ENCODE measurements around the gene GSTCD. TPM values are rescaled to one million over a fixed set of nuclear protein-coding genes. Genes with fewer than 3 reads are reported as not detected.

GSTCD gene
- total RNA-seq, 1 donor from 2014 or later: 7.4 TPM

DNA sequence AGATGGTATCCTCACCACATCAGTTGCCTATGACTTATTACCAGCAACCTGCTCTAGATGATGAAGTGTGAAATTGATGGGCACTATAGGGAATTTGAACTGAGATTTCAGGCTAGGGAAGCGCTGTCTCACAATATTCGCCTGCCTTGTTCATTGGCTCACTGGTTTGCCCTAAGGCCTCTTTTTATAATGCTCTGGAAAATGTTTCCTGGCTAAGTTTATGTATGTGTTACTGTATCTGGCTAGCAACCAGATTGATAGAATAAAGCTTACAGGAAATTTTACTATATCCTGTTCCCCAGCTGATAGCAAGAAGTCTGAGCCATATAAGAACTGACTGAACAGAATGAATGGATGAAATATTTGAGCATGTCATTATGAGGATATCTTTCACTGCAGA, 71.6 kb downstream of the GSTCD start:
- TF ChIP-seq, protein P1, sequence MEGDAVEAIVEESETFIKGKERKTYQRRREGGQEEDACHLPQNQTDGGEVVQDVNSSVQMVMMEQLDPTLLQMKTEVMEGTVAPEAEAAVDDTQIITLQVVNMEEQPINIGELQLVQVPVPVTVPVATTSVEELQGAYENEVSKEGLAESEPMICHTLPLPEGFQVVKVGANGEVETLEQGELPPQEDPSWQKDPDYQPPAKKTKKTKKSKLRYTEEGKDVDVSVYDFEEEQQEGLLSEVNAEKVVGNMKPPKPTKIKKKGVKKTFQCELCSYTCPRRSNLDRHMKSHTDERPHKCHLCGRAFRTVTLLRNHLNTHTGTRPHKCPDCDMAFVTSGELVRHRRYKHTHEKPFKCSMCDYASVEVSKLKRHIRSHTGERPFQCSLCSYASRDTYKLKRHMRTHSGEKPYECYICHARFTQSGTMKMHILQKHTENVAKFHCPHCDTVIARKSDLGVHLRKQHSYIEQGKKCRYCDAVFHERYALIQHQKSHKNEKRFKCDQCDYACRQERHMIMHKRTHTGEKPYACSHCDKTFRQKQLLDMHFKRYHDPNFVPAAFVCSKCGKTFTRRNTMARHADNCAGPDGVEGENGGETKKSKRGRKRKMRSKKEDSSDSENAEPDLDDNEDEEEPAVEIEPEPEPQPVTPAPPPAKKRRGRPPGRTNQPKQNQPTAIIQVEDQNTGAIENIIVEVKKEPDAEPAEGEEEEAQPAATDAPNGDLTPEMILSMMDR (IDR thresholded peaks at IDR 0.05): no peak
- Mint-ChIP-seq H3K27ac (ENCODE audit: unreplicated experiment) (no peak overlapping the region), H3K27me3 (ENCODE audit: low read depth) (no peaks in the 10 kb centered on the region), H3K36me3 (ENCODE audit: low read depth) (peaks cover 2% of the 10 kb centered on the region), H3K4me1 (ENCODE audit: low read depth) (no peaks in the 10 kb centered on the region), H3K4me3 (ENCODE audit: unreplicated experiment) (no peak overlapping the region), H3K9me3 (ENCODE audit: low read depth) (no peaks in the 10 kb centered on the region)
- DNase-seq (ENCODE audit: low spot score): no peak

DNA sequence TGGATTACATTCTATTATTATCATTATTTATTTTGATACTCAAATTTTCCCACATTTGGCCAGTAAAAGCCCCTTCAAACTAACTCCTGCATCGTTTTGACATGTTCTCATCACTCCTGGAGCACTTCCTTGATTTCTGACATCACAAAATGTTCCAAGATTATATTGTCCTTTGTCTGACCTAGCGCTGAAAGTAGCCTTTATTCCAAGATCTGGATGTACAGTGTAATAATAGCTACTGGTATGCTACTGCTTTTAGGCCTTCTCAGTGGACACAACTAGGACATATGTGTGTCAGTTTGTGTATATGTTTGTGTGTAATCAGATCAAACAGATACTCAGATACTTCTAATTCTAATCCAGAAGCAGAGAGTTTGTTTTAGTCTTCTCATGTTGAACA, 76.2 kb downstream of the GSTCD start:
- no peak for DNase-seq (ENCODE audit: low spot score)
- no peaks in the 10 kb centered on the region for H3K27me3 Mint-ChIP-seq (ENCODE audit: low read depth)
- no peaks in the 10 kb centered on the region for H3K4me1 Mint-ChIP-seq (ENCODE audit: low read depth)
- TF ChIP-seq, protein P1 (IDR thresholded peaks at IDR 0.05): no peak
- no peaks in the 10 kb centered on the region for H3K9me3 Mint-ChIP-seq (ENCODE audit: low read depth)
- H3K36me3 Mint-ChIP-seq (ENCODE audit: low read depth): no peaks in the 10 kb centered on the region
- no peak overlapping the region for H3K27ac Mint-ChIP-seq (ENCODE audit: unreplicated experiment)
- H3K4me3 Mint-ChIP-seq (ENCODE audit: unreplicated experiment): no peak overlapping the region

DNA sequence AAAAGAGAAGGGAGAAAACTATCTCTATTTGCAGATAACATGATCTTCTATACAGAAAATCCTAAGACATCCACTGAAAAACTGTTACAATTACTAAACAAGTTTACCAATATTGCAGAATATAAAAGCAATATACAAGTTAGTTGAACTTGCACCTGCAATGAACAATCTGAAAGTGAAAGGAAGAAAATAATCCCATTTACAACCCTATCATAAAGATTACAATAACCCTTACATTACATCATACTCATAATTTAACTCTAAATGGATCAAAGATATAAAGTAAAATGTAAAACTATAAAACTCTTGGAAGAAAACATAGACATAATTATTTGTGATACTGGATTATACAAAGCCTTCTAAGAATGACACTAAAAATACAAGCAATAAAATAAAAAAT, 77.2 kb downstream of the GSTCD start:
- TF ChIP-seq, protein P1 (IDR thresholded peaks at IDR 0.05): no peak
- H3K4me3 Mint-ChIP-seq (ENCODE audit: unreplicated experiment): no peak overlapping the region
- no peak for DNase-seq (ENCODE audit: low spot score)
- no peaks in the 10 kb centered on the region for H3K4me1 Mint-ChIP-seq (ENCODE audit: low read depth)
- no peaks in the 10 kb centered on the region for H3K9me3 Mint-ChIP-seq (ENCODE audit: low read depth)
- H3K27ac Mint-ChIP-seq (ENCODE audit: unreplicated experiment): no peak overlapping the region
- H3K27me3 Mint-ChIP-seq (ENCODE audit: low read depth): no peaks in the 10 kb centered on the region
- no peaks in the 10 kb centered on the region for H3K36me3 Mint-ChIP-seq (ENCODE audit: low read depth)

DNA sequence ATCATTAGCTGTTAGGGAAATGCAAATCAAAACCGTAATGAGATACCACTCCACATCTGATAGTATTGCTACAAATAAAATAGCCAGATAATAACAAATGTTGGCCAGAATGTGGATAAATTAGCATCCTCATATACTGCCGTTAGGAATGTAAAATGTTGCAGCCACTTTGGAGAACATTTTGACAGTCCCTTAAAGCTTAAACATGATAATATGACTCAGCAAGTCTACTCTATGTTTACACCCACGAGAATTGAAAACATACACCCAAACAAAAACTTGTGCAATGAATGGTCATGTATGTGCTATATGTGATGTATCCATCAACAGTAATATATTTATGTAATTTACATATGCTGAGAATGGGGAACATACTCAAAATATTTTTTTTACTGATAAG, 78.2 kb downstream of the GSTCD start:
- no peak overlapping the region for H3K4me3 Mint-ChIP-seq (ENCODE audit: unreplicated experiment)
- no peak for DNase-seq (ENCODE audit: low spot score)

DNA sequence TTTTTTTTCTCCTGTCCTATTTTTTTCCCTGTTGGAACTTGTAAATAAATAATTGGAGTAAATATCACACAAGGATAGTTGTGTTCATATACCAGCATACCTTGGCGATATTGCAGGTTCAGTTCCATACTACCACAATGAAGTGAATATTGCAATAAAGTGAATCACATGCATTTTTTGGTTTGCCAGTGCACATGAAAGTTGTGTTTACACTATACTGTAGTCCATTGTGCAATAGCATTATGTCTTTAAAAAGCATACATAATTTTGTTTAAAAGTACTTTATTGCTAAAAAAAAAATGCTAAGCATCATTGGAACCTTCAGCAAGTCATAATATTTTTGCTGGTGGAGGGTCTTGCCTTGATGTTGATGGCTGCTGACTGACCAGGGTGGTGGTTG, 88.6 kb downstream of the GSTCD start:
- Mint-ChIP-seq H3K27me3 (ENCODE audit: low read depth) (no peaks in the 10 kb centered on the region), H3K9me3 (ENCODE audit: low read depth) (peaks cover 13% of the 10 kb centered on the region), H3K4me3 (ENCODE audit: unreplicated experiment) (no peak overlapping the region), H3K4me1 (ENCODE audit: low read depth) (peaks cover 1% of the 10 kb centered on the region), H3K36me3 (ENCODE audit: low read depth) (peaks cover 13% of the 10 kb centered on the region), H3K27ac (ENCODE audit: unreplicated experiment) (no peak overlapping the region)
- no peak for DNase-seq (ENCODE audit: low spot score)
- TF ChIP-seq, protein P1 (IDR thresholded peaks at IDR 0.05): no peak

More for the DNA sequence above, 78.2 kb downstream of the GSTCD start:
- no peaks in the 10 kb centered on the region for H3K27me3 Mint-ChIP-seq (ENCODE audit: low read depth)
- no peaks in the 10 kb centered on the region for H3K9me3 Mint-ChIP-seq (ENCODE audit: low read depth)
- TF ChIP-seq, protein P1 (IDR thresholded peaks at IDR 0.05): no peak
- peaks cover 2% of the 10 kb centered on the region for H3K36me3 Mint-ChIP-seq (ENCODE audit: low read depth)
- no peaks in the 10 kb centered on the region for H3K4me1 Mint-ChIP-seq (ENCODE audit: low read depth)
- no peak overlapping the region for H3K27ac Mint-ChIP-seq (ENCODE audit: unreplicated experiment)

Data from chondrocyte (in vitro differentiated cells).